ENCODE data around the gene SPATA9. TPM values are rescaled to one million over a fixed set of nuclear protein-coding genes. Genes with fewer than 3 reads are reported as not detected.

SPATA9 gene
- total and polyA plus RNA-seq, 2 donors (not counting 3 experiments of a cell fraction or from before 2014, with no cell fraction given), result 0.07 TPM; not detected in 1

- H3K9me1 ChIP-seq (replicated peaks; ENCODE audit: control insufficient read depth, extremely low read depth, insufficient read depth, low read length), result no peaks in the 10 kb centered on the region
- ChIA-PET CTCF (interaction anchor here (0.6 to 4.8 kb wide), 33 partner anchors 9 to 184 kb away, joined by 3 to 56 read pairs (median 4); partner anchors contain the start of genes GLRX, RFESD and RHOBTB3), POLR2A (no interaction called here)
- no peaks in the 10 kb centered on the region for H3K27me3 ChIP-seq (ENCODE audit: control insufficient read depth in 2 of 2, insufficient read depth in 2 of 2, low read length in 2 of 2)
- intact Hi-C loops (cut with micrococcal nuclease) (loop anchor here (1.0 to 2.0 kb wide), 5 partner anchors 68 to 183 kb away; no protein-coding TSS in a partner anchor), dilution Hi-C loops (cut with MboI; ENCODE audit: extremely low pct_ligation_motif_present, low sequenced_read_pairs) (no loop called here)
- peak; percentile 74 for DNase-seq (ENCODE audit: low read depth, low spot score)
- peaks cover 15% of the 10 kb centered on the region for H3K4me1 ChIP-seq (ENCODE audit: control insufficient read depth, extremely low read depth, insufficient read depth, low read length)
- no peaks in the 10 kb centered on the region for H3K36me3 ChIP-seq (ENCODE audit: control insufficient read depth in 2 of 2, extremely low read depth in 1 of 2, insufficient read depth in 2 of 2, low read length in 2 of 2)
- peak overlapping the region; percentile 77 for H2AFZ ChIP-seq (ENCODE audit: low read depth, low read length)
- no peak overlapping the region for H3K4me2 ChIP-seq (ENCODE audit: insufficient read depth, low read length)
- peak; percentile 48 for FAIRE-seq
- no peak overlapping the region for H3K27ac ChIP-seq (ENCODE audit: insufficient read depth, low read depth, low read length)
- BruUV-seq (replicated peaks), result no TSS peak
- no peak for TF ChIP-seq FOS (IDR thresholded peaks at IDR 0.05; ENCODE audit: borderline replicate concordance, insufficient read depth, low read length)
- TF ChIP-seq, protein P1, sequence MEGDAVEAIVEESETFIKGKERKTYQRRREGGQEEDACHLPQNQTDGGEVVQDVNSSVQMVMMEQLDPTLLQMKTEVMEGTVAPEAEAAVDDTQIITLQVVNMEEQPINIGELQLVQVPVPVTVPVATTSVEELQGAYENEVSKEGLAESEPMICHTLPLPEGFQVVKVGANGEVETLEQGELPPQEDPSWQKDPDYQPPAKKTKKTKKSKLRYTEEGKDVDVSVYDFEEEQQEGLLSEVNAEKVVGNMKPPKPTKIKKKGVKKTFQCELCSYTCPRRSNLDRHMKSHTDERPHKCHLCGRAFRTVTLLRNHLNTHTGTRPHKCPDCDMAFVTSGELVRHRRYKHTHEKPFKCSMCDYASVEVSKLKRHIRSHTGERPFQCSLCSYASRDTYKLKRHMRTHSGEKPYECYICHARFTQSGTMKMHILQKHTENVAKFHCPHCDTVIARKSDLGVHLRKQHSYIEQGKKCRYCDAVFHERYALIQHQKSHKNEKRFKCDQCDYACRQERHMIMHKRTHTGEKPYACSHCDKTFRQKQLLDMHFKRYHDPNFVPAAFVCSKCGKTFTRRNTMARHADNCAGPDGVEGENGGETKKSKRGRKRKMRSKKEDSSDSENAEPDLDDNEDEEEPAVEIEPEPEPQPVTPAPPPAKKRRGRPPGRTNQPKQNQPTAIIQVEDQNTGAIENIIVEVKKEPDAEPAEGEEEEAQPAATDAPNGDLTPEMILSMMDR (IDR thresholded peaks at IDR 0.05; ENCODE audit: extremely low read depth in 1 of 2, insufficient read depth in 1 of 2, low read depth in 1 of 2, low read length in 2 of 2), result peak; percentile 54 to 60
- H3K4me3 ChIP-seq (replicated peaks in 1 of 3; ENCODE audit: insufficient read depth in 1 of 3, low read depth in 1 of 3, low read length in 3 of 3), result no peak overlapping the region
- H3K79me2 ChIP-seq (ENCODE audit: control insufficient read depth, insufficient read depth, low read length), result no peaks in the 10 kb centered on the region
- H3K9me3 ChIP-seq (replicated peaks; ENCODE audit: control insufficient read depth, insufficient read depth, low read length), result no peaks in the 10 kb centered on the region
- H4K20me1 ChIP-seq (replicated peaks; ENCODE audit: control insufficient read depth, extremely low read depth, insufficient read depth, low read length), result no peaks in the 10 kb centered on the region
- H3K9ac ChIP-seq (replicated peaks; ENCODE audit: extremely low read depth, insufficient read depth, low read length), result no peak overlapping the region
These were observed 18.5 kb downstream of the SPATA9 start for GRCh38 chr5:95664204-95664786.

- FAIRE-seq (no peak), DNase-seq (ENCODE audit: low read depth, low spot score) (no peak)
- H3K4me2 ChIP-seq (ENCODE audit: insufficient read depth, low read length), result no peak overlapping the region
- H3K79me2 ChIP-seq (ENCODE audit: control insufficient read depth, insufficient read depth, low read length), result no peaks in the 10 kb centered on the region
- no peak overlapping the region for H2AFZ ChIP-seq (ENCODE audit: low read depth, low read length)
- no peaks in the 10 kb centered on the region for H4K20me1 ChIP-seq (replicated peaks; ENCODE audit: control insufficient read depth, extremely low read depth, insufficient read depth, low read length)
- H3K9me1 ChIP-seq (replicated peaks; ENCODE audit: control insufficient read depth, extremely low read depth, insufficient read depth, low read length), result no peaks in the 10 kb centered on the region
- no peaks in the 10 kb centered on the region for H3K9me3 ChIP-seq (replicated peaks; ENCODE audit: control insufficient read depth, insufficient read depth, low read length)
- TF ChIP-seq GATA2 (IDR thresholded peaks at IDR 0.05; ENCODE audit: insufficient read depth, insufficient read length, low read depth, low read length) (no peak), POLR2A (IDR thresholded peaks at IDR 0.05; ENCODE audit: low read depth, low read length) (no peak), EZH2 (IDR thresholded peaks at IDR 0.05; ENCODE audit: borderline replicate concordance, low read depth, low read length, severe bottlenecking) (no peak), POLR2AphosphoS5 (IDR thresholded peaks at IDR 0.05; ENCODE audit: insufficient read depth, low read depth, low read length) (no peak), MYC (IDR thresholded peaks at IDR 0.05; ENCODE audit: low read depth, low read length) (no peak), FOS (IDR thresholded peaks at IDR 0.05; ENCODE audit: borderline replicate concordance, insufficient read depth, low read length) (no peak), JUN (IDR thresholded peaks at IDR 0.05; ENCODE audit: borderline replicate concordance, insufficient read depth, insufficient read length, low read depth) (no peak)
- TF ChIP-seq, protein P2, sequence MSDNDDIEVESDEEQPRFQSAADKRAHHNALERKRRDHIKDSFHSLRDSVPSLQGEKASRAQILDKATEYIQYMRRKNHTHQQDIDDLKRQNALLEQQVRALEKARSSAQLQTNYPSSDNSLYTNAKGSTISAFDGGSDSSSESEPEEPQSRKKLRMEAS (IDR thresholded peaks at IDR 0.05; ENCODE audit: insufficient read depth, insufficient read length), result no peak
- TF ChIP-seq, protein P1 (IDR thresholded peaks at IDR 0.05; ENCODE audit: extremely low read depth in 1 of 2, insufficient read depth in 1 of 2, low read depth in 1 of 2, low read length in 2 of 2), result no peak
- POLR2A ChIA-PET, result no interaction called here
- no TSS peak for BruUV-seq (replicated peaks)
- CTCF ChIA-PET, result interaction anchor here (1.4 to 4.8 kb wide), 3 partner anchors 16 to 119 kb away, joined by 4 to 56 read pairs (median 15); partner anchors contain the start of gene RFESD
- dilution Hi-C loops (cut with MboI; ENCODE audit: extremely low pct_ligation_motif_present, low sequenced_read_pairs), result no loop called here
- H3K4me1 ChIP-seq (ENCODE audit: control insufficient read depth, extremely low read depth, insufficient read depth, low read length), result peaks cover 1% of the 10 kb centered on the region
- no peak overlapping the region for H3K4me3 ChIP-seq (replicated peaks in 1 of 3; ENCODE audit: insufficient read depth in 1 of 3, low read depth in 1 of 3, low read length in 3 of 3)
- no peak overlapping the region for H3K9ac ChIP-seq (replicated peaks; ENCODE audit: extremely low read depth, insufficient read depth, low read length)
- no peaks in the 10 kb centered on the region for H3K27me3 ChIP-seq (ENCODE audit: control insufficient read depth in 2 of 2, insufficient read depth in 2 of 2, low read length in 2 of 2)
- intact Hi-C loops (cut with micrococcal nuclease), result no loop called here
- H3K27ac ChIP-seq (ENCODE audit: insufficient read depth, low read depth, low read length), result no peak overlapping the region
- H3K36me3 ChIP-seq (ENCODE audit: control insufficient read depth in 2 of 2, extremely low read depth in 1 of 2, insufficient read depth in 2 of 2, low read length in 2 of 2), result no peaks in the 10 kb centered on the region
These were observed 19.8 kb downstream of the SPATA9 start for GRCh38 chr5:95662946-95663345.
